T-helper 17 cell (primary cell): ENCODE results near the gene SPOCK1. TPM values are rescaled to one million over a fixed set of nuclear protein-coding genes. Genes with fewer than 3 reads are reported as not detected.
"Not testable (repeated sequence)": the region's sequence is repeated elsewhere in the genome, so short reads cannot be mapped to it uniquely, and the experiment has no call there.

ENCODE experiments used
- ATAC-seq: fragments of 150-1000 bp; cut with Tn5 transposase; 2 replicates; pipeline ENCODE4 v1.10.0; 2021; ENCODE audit warnings: mild to moderate bottlenecking, moderate library complexity
- DNase-seq, 3 donors: peaks; one replicate each; pipeline versions ENCODE4 v3.0.0 to v3.0.0-alpha.2; 2020 to 2021
- H3K9me3 ChIP-seq: one replicate; pipeline ENCODE4 v1.7.0; 2013; ENCODE audit warnings: low read length, mild to moderate bottlenecking; ENCODE audit not compliant: control insufficient read depth, poor library complexity, severe bottlenecking
- H3K27ac Mint-ChIP-seq: one replicate; pipeline ENCODE4 v1.8.0; 2022; ENCODE audit warnings: mild to moderate bottlenecking, moderate library complexity, mixed read lengths
- H3K27me3 Mint-ChIP-seq: one replicate; pipeline ENCODE4 v1.8.0; 2022; ENCODE audit warnings: mixed read lengths
- H3K36me3 Mint-ChIP-seq: one replicate; pipeline ENCODE4 v1.8.0; 2022; ENCODE audit warnings: low read depth, mixed read lengths
- H3K4me1 Mint-ChIP-seq: one replicate; pipeline ENCODE4 v1.8.0; 2022; ENCODE audit warnings: mild to moderate bottlenecking, mixed read lengths
- H3K4me3 Mint-ChIP-seq: one replicate; pipeline ENCODE4 v1.8.0; 2022; ENCODE audit warnings: mild to moderate bottlenecking, moderate library complexity, mixed read lengths
- total RNA-seq, 4 donors: library from RNA in 2 of 4; stranded (reverse) in 2 of 4; gene quantifications; one replicate each; pipeline ENCODE4 v1.2.3 and lab custom pipeline; 2022 to 2026

The SPOCK1 gene
- total RNA-seq, 2 donors from 2014 or later = not detected

DNA sequence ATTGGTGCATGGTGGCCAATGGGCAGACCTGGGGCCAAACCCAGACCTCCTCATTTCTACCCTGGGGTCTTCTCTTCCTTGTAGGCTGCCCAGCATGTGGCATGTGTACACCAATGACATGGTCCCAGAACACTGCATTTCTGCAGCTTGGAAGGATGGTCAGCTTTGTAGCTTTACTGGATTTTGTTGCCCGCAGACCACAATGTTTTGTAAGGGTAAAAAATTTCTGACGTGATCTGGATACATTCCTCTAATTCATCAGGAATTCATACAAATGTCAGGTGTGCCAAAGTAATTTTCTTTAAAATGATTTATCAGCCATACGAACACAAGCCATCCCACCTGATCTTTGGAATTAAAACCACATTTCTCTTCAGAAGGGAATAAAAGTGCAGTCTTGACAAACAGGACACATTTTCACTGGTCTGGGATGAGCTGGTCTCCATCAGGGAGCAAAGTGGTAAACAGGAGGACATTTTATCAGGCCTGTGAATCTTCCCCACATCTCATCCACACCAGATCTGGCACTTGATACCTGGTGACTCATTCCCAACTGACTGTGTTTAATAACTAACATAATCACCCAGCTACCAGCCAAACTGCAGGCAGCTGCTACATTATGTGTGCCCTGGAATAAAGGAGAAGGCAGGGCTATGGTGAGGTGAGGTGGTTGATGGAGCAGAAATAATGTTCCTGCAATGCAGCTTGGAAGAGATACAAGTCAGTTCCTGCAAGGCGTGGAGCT, 103.9 kb downstream of the SPOCK1 start:
- no peak for ATAC-seq
- H3K4me3 Mint-ChIP-seq = no peak overlapping the region
- no peaks in the 10 kb centered on the region for H3K36me3 Mint-ChIP-seq
- DNase-seq = no peak
- peaks cover 17% of the 10 kb centered on the region for H3K27me3 Mint-ChIP-seq
- H3K4me1 Mint-ChIP-seq = no peaks in the 10 kb centered on the region
- no peaks in the 10 kb centered on the region for H3K9me3 ChIP-seq
- H3K27ac Mint-ChIP-seq = no peak overlapping the region

DNA sequence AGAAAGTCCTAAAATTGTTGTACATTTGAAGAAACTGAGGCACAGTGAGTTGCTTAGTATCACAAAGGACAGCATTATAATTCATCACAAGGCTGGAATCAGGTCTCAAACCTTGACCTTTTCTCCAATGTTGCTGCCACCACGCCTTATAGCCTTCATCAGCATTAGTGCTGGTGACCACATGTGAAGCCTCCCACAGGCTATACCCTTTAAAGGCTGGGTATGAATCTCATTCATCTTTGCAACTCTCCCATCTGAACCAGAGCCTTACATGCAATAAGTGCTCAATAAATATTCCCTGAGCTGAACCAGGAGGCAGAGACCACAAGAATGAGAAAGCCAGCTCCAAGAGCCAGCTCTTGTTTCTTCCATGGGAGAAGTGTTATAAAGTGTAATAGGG, 104.7 kb downstream of the SPOCK1 start:
- no peaks in the 10 kb centered on the region for H3K4me1 Mint-ChIP-seq
- ATAC-seq = no peak
- peaks cover 16% of the 10 kb centered on the region for H3K27me3 Mint-ChIP-seq
- no peaks in the 10 kb centered on the region for H3K9me3 ChIP-seq
- H3K4me3 Mint-ChIP-seq = no peak overlapping the region
- DNase-seq = no peak
- no peak overlapping the region for H3K27ac Mint-ChIP-seq
- H3K36me3 Mint-ChIP-seq = no peaks in the 10 kb centered on the region

DNA sequence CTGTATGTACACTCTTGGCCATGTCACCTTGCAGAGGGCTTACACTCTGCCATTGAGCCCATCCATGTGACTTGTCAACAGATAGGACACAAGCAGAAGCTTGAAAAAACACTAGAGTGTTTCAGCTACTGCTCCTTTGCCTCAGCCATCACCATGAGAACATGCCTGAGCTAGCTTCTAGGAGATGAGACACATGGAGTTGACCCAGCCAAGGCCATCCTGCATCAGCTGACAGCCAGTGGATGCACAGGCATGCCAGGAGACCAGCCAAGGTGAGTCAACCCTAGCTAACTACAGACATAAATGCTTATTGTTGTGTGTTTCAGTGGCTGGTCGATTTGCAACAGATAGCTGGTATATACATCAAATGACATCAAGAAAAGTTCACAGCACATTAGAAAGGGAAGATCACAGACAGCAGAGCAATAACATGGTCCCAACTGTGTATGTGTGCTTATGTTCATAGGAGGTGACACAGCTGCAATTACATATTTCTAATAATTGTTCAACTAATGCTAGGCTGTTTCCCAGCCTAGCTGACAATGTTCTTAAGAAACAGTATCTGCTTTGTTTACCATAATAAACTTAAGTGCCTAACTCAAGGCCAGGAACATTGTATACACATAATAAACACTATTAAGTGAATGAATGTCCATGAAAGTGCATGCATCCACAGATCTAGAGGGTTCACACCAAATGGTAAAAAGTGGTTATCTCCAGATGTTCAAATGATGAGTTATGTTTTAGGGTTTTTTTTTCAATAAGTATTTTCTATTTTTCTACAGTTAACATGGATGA, 105.7 kb downstream of the SPOCK1 start:
- H3K4me3 Mint-ChIP-seq = no peak overlapping the region
- ATAC-seq (no peak), DNase-seq (no peak)
- no peaks in the 10 kb centered on the region for H3K4me1 Mint-ChIP-seq
- H3K27ac Mint-ChIP-seq = no peak overlapping the region
- peaks cover 16% of the 10 kb centered on the region for H3K27me3 Mint-ChIP-seq
- no peaks in the 10 kb centered on the region for H3K36me3 Mint-ChIP-seq
- no peaks in the 10 kb centered on the region for H3K9me3 ChIP-seq

DNA sequence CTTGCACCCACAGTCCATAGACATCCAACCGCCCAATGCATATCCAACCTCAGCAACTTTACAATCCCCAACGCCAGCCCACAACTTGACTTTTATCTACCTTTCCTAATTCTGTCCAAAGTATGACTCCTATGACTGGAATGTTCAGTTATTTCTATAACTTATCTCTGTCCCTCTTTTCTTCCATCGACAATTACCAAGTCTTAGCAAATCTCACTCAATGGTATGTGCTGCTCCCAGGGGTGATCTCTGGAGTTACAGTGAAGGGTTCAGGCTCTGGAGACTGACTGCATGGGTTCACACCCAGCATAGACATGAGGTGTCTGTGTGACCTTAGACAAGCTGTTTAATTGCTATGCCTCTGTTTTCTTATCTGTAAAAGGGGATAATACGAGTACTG, 106.9 kb downstream of the SPOCK1 start:
- Mint-ChIP-seq H3K27me3 (peaks cover 9% of the 10 kb centered on the region), H3K4me3 (no peak overlapping the region), H3K27ac (no peak overlapping the region), H3K4me1 (no peaks in the 10 kb centered on the region), H3K36me3 (no peaks in the 10 kb centered on the region)
- no peaks in the 10 kb centered on the region for H3K9me3 ChIP-seq
- DNase-seq (no peak), ATAC-seq (no peak)

DNA sequence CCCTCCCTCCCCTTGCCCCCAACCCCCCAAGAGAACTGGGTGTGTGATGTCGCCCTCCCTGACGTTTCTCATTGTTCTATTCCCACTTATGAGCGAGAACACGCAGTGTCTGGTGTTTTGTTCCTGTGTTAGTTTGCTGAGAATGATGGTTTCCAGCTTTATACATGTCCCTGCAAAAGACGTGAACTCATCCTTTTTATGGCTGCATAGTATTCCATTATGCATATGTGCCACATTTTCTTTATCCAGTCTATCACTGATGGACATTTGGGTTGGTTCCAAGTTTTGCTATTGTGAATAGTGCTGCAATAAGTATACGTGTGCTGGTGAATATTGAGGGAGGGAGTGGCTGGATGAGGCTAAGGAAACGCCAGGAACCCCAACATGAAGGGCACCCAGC, 108.1 kb downstream of the SPOCK1 start:
- H3K36me3 Mint-ChIP-seq, H3K27ac Mint-ChIP-seq, H3K9me3 ChIP-seq, H3K4me3 Mint-ChIP-seq, DNase-seq, H3K4me1 Mint-ChIP-seq, H3K27me3 Mint-ChIP-seq, ATAC-seq: not testable (repeated sequence)

DNA sequence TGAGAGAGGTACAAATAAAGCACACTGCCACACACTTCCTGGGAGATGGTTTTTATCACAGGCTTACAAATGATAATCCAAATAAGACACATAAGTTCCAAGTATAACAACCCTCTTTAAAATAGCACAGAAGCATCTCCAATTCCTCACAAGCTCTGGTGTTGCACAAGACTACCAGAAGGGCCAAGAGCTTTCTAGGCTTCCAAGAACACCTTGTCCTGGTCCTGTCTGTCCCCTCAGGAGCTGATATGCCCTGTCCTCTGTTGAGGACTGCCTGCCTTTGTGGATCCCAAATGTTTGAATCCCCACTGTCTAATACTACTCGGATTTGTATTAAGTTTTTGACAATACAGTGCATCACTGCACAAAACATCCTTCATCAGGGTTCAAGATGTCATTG, 110.1 kb downstream of the SPOCK1 start:
- DNase-seq (no peak), ATAC-seq (no peak)
- H3K27me3 Mint-ChIP-seq = peaks cover 8% of the 10 kb centered on the region
- no peaks in the 10 kb centered on the region for H3K9me3 ChIP-seq
- H3K4me3 Mint-ChIP-seq = no peak overlapping the region
- no peak overlapping the region for H3K27ac Mint-ChIP-seq
- no peaks in the 10 kb centered on the region for H3K4me1 Mint-ChIP-seq
- no peaks in the 10 kb centered on the region for H3K36me3 Mint-ChIP-seq

DNA sequence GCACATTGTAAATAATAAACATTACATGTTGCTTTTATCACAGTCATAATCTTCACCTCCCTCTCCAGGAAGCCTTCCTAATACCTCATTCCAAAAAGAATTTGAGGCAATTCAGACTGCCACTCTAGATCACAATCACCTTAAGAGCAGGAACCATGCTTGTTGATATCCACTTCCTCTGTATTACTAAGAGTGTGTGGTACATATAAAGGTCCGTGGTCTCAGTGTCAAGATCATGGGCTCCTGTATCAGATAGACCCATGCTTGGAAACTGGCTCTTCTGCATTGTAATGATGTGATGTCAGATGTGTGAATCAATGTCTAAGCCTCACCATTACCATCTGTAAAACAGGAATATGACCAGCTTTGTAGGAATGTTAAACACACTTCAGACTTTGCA, 114.1 kb downstream of the SPOCK1 start:
- H3K27me3 Mint-ChIP-seq = no peaks in the 10 kb centered on the region
- ATAC-seq = no peak
- no peaks in the 10 kb centered on the region for H3K9me3 ChIP-seq
- H3K4me1 Mint-ChIP-seq = no peaks in the 10 kb centered on the region
- no peak for DNase-seq
- H3K36me3 Mint-ChIP-seq = no peaks in the 10 kb centered on the region
- no peak overlapping the region for H3K27ac Mint-ChIP-seq
- H3K4me3 Mint-ChIP-seq = no peak overlapping the region

DNA sequence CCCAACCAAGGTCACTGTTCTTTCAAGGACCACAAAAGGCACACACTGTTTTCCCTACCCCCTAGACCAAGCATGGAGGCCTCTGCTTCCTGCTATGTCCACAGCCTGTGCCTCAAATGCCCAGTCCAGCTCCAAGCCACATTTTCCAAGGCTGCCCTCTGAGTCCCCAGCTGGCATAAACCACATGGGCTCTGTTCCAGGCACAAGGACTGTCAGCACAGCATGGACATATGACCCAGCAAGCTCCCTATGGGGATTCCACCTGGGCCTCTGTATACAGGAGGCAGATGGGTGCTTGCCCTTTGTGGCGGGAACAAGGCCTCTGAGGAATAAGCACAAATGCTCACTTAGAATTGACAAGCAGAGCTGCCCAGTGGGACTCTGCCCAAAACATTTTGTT, 115.2 kb downstream of the SPOCK1 start:
- no peaks in the 10 kb centered on the region for H3K9me3 ChIP-seq
- Mint-ChIP-seq H3K36me3 (no peaks in the 10 kb centered on the region), H3K27ac (no peak overlapping the region), H3K27me3 (no peaks in the 10 kb centered on the region), H3K4me3 (no peak overlapping the region), H3K4me1 (no peaks in the 10 kb centered on the region)
- no peak for DNase-seq
- no peak for ATAC-seq

DNA sequence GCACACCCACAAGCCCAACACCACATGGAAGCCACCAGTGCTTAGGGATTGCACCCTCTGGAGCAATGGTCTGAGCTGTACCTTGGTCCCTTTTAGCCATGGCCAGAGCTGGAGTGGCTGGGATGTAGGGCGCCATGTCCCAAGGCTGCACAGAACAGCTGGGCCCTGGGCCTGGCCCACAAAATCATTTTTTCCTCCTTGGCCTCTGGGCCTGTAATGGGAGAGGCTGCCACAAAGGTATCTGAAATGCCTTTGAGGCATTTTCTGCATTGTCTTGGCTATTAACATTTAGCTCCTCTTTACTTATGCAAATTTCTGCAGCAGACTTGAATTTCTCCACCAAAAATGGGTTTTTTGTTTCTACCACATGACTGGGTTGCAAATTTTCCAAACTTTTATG, 117.6 kb downstream of the SPOCK1 start:
- ATAC-seq (no peak), DNase-seq (no peak)
- no peaks in the 10 kb centered on the region for H3K9me3 ChIP-seq
- Mint-ChIP-seq H3K27ac (no peak overlapping the region), H3K27me3 (no peaks in the 10 kb centered on the region), H3K36me3 (no peaks in the 10 kb centered on the region), H3K4me3 (no peak overlapping the region), H3K4me1 (no peaks in the 10 kb centered on the region)

DNA sequence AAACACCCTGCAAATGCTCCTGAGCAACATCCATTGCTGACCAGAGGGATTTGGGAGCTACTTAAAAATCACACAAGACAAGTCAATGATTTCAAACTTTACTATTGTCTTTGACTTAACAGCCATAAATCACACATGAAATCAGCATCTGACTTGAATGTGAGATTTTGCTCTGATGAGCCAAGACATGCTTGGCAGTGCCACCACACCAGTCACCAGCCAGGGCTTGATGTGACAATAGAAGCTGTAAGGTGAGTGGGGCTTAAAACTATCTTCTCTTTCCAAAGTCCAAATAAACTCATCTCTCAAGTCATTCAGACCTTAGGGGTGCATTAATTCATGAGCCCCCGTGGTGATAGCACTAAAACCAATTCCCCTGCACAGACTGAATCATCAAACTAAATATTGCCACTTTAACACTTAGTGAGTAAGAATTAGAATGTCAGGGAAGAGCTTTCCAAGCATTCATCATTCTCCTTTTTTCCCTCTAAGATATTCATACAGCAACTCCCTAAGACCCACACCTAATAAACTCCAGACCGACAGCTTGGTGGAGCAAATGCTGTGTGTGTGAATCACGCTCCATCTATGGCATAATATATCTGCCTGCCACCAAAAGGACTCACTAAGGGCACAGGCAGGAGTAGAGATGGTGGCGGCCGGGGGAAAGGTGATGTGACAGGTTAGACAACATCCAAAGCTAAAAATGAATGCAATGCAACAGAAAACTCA, 119.4 kb downstream of the SPOCK1 start:
- Mint-ChIP-seq H3K36me3 (no peaks in the 10 kb centered on the region), H3K27me3 (no peaks in the 10 kb centered on the region), H3K27ac (no peak overlapping the region), H3K4me3 (no peak overlapping the region), H3K4me1 (no peaks in the 10 kb centered on the region)
- ATAC-seq (no peak), DNase-seq (no peak)
- no peaks in the 10 kb centered on the region for H3K9me3 ChIP-seq

DNA sequence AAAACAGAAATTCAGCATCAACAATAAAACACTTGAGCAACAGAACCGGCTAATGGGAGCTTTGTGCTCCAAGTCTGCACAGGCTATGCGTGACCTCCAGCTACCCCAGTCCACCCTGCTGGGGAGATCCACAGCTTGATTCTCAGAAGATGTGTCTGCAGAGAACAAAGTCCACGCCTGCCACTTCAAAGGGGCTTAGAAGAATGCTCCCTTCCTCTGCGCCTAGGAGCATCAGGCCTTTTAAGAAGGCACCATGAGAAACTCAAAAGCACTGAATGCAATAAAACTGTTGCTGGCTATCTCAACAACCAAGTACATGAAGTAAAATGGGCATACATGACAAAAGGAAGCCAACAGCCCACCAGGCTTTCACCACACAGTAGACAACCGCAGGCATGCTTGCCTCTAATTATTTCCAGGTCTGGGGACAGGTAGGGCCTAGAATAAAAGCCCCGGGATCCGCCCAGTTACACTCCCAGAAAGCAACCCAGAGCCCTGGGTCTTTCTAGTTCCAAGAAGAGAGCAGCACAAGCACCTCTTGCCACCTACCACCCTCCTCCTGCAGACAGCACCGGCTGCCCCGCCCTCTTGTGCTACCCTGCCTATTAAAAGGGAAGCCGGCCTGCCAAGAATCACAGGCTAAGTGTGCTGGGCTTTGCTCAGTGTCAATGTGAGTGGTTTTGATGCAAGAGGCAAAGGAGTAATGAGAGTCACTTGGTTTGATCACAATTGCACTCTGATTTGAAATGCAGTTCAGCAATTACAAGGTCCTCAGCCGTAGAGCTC, 123.2 kb downstream of the SPOCK1 start:
- H3K36me3 Mint-ChIP-seq = no peaks in the 10 kb centered on the region
- no peak overlapping the region for H3K27ac Mint-ChIP-seq
- no peaks in the 10 kb centered on the region for H3K9me3 ChIP-seq
- no peak for DNase-seq
- no peak overlapping the region for H3K4me3 Mint-ChIP-seq
- H3K4me1 Mint-ChIP-seq = no peaks in the 10 kb centered on the region
- peaks cover 8% of the 10 kb centered on the region for H3K27me3 Mint-ChIP-seq
- ATAC-seq = no peak

DNA sequence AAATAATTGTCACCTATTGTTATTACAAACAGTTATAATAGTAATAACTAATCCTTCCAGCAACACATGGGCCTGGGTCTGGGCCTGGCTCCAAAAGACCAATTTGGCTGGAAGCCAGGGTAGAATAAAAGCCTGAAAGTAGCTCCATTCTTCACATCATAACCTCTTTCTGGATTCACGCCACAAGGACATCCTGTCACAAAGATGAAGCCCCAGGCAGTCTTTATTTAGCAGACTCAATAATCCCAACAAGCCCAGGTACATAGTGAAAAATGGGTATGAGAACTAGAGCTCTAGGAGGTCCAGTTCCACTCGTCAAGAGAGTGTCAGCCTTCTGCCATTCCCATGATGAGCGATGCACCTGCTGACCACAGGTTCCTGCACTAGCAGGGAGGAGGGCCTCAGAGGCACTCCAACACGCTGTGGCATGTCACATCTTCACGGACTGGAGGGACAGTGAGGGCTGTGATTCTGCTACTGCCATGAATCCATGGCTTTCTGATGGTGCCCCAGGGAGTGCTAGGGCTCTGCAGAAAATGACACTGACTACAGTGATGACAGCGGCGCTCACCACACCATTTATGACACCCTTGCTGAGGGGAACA, 124.9 kb downstream of the SPOCK1 start:
- H3K4me3 Mint-ChIP-seq = no peak overlapping the region
- peaks cover 8% of the 10 kb centered on the region for H3K27me3 Mint-ChIP-seq
- H3K36me3 Mint-ChIP-seq = no peaks in the 10 kb centered on the region
- no peak for ATAC-seq
- no peak overlapping the region for H3K27ac Mint-ChIP-seq
- no peaks in the 10 kb centered on the region for H3K4me1 Mint-ChIP-seq
- H3K9me3 ChIP-seq = no peaks in the 10 kb centered on the region
- no peak for DNase-seq
